GM21529 (cell line): ENCODE data around the gene VWF.
"Not testable (repeated sequence)": the region's sequence is repeated elsewhere in the genome, so short reads cannot be mapped to it uniquely, and the experiment has no call there.

Source experiments
- ATAC-seq: cut with Tn5 transposase; IDR thresholded peaks from one replicate; pipeline ENCODE4 v1.9.1; 2021; ENCODE audit not compliant: unreplicated experiment

Gene VWF

GRCh38 chr12:6038160-6038559 is 86.3 kb downstream of the VWF start:
- peak; percentile 64 for ATAC-seq

GRCh38 chr12:6037459-6037858 is 87.0 kb downstream of the VWF start:
- ATAC-seq = no peak

- no peak for ATAC-seq
Observed at GRCh38 chr12:6036509-6036908, 88.0 kb downstream of the VWF start.

GRCh38 chr12:6034596-6034995 is 89.9 kb downstream of the VWF start:
- ATAC-seq = no peak

GRCh38 chr12:6033546-6033945 is 90.9 kb downstream of the VWF start:
- ATAC-seq = no peak

GRCh38 chr12:6032726-6033125 is 91.7 kb downstream of the VWF start:
- ATAC-seq = no peak

GRCh38 chr12:6031001-6031400 is 93.5 kb downstream of the VWF start:
- ATAC-seq = no peak

- ATAC-seq = no peak
Observed at GRCh38 chr12:6030081-6030480, 94.4 kb downstream of the VWF start.

GRCh38 chr12:6029401-6029800 is 95.1 kb downstream of the VWF start:
- ATAC-seq = no peak

GRCh38 chr12:6026998-6027397 is 97.5 kb downstream of the VWF start:
- no peak for ATAC-seq

GRCh38 chr12:6025703-6026298 is 98.7 kb downstream of the VWF start:
- ATAC-seq = not testable (repeated sequence)

- not testable (repeated sequence) for ATAC-seq
Observed at GRCh38 chr12:6024066-6024465, 100.4 kb downstream of the VWF start.

- ATAC-seq = no peak
Observed at GRCh38 chr12:6020930-6021329, 103.5 kb downstream of the VWF start.

GRCh38 chr12:6020511-6020910 is 104.0 kb downstream of the VWF start:
- ATAC-seq = not testable (repeated sequence)

GRCh38 chr12:6019256-6019655 is 105.2 kb downstream of the VWF start:
- ATAC-seq = not testable (repeated sequence)

GRCh38 chr12:6018265-6018664 is 106.2 kb downstream of the VWF start:
- ATAC-seq = no peak

GRCh38 chr12:6016756-6017155 is 107.7 kb downstream of the VWF start:
- ATAC-seq = no peak

- ATAC-seq = not testable (repeated sequence)
Observed at GRCh38 chr12:6016004-6016403, 108.5 kb downstream of the VWF start.

- not testable (repeated sequence) for ATAC-seq
Observed at GRCh38 chr12:6015271-6015670, 109.2 kb downstream of the VWF start.

- not testable (repeated sequence) for ATAC-seq
Observed at GRCh38 chr12:6010631-6011350, 113.7 kb downstream of the VWF start.

- no peak for ATAC-seq
Observed at GRCh38 chr12:5997260-5997659, 127.2 kb downstream of the VWF start.

GRCh38 chr12:5996459-5996858 is 128.0 kb downstream of the VWF start:
- no peak for ATAC-seq

- ATAC-seq = no peak
Observed at GRCh38 chr12:5989621-5990020, 134.8 kb downstream of the VWF start.
